ENCODE data around the gene TSPOAP1. TPM values are rescaled to one million over a fixed set of nuclear protein-coding genes. Genes with fewer than 3 reads are reported as not detected.
A peak's percentile ranks its signal among the peaks of the same experiment; 100 is the strongest.

Gene TSPOAP1, protein sequence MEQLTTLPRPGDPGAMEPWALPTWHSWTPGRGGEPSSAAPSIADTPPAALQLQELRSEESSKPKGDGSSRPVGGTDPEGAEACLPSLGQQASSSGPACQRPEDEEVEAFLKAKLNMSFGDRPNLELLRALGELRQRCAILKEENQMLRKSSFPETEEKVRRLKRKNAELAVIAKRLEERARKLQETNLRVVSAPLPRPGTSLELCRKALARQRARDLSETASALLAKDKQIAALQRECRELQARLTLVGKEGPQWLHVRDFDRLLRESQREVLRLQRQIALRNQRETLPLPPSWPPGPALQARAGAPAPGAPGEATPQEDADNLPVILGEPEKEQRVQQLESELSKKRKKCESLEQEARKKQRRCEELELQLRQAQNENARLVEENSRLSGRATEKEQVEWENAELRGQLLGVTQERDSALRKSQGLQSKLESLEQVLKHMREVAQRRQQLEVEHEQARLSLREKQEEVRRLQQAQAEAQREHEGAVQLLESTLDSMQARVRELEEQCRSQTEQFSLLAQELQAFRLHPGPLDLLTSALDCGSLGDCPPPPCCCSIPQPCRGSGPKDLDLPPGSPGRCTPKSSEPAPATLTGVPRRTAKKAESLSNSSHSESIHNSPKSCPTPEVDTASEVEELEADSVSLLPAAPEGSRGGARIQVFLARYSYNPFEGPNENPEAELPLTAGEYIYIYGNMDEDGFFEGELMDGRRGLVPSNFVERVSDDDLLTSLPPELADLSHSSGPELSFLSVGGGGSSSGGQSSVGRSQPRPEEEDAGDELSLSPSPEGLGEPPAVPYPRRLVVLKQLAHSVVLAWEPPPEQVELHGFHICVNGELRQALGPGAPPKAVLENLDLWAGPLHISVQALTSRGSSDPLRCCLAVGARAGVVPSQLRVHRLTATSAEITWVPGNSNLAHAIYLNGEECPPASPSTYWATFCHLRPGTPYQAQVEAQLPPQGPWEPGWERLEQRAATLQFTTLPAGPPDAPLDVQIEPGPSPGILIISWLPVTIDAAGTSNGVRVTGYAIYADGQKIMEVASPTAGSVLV (N-terminal part only)
- 39.7 TPM for total RNA-seq (ENCODE audit: unreplicated experiment)
- long read RNA-seq, partial matches to known transcripts: 0 of 2 reads
- long read RNA-seq, other reads (novel, unspliced or antisense): 1 of 2 reads

DNA sequence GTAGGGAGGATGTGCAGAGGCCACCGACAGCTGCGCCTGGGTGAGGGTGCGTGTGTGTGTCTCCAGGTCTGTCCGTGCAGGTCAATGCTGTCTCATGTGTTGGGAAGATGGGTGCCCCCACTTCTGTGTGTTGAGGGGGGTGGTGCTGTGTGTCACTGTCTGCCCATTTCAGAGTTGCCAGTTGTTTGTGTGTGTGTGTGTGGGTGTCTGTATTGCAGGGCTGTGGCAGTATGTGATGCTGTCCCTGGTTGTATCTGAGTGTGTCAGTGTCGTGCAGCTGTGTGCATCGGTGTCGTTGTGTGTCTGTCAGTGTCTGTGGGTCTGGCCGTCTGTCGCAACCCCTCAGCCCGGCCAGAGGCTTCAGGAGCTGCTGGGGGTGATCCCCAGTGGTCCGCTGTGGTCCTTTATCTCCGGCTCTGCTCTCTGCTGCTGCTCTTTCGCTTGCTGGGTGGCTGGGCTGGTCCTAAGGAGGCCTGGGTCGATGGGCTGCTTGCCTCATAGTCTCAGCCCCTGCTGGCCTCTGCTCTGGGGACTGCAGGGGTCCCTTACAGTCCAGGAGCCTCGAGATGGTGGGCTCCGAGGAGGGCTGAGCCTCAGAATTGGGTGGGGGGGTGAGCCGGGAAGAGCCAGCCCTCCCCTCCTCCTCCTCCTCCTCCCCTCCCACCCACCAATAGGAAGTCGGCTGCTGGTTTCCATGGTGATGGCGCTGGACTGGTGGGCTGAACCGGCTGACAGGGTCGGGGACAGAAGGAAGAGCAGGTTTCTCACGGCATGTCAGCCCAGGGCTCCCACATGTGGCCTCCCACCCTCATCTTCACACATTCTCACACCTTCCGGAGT lies at the start of gene TSPOAP1:
Gene TSPOAP1 (minus strand): TSS at position 601 of the 840 bp plus-strand sequence. CDS start 875 bp downstream, outside the sequence.
- peaks cover 21% of the 10 kb centered on the region for H3K27me3 Mint-ChIP-seq (ENCODE audit: unreplicated experiment)
- peak; percentile 85 for DNase-seq
- H3K36me3 Mint-ChIP-seq (ENCODE audit: unreplicated experiment): no peaks in the 10 kb centered on the region
- peak within 1 kb of the TSS; percentile 88 for H3K4me3 Mint-ChIP-seq (ENCODE audit: unreplicated experiment)
- H3K4me1 Mint-ChIP-seq (ENCODE audit: low read depth, unreplicated experiment): peaks cover 43% of the 10 kb centered on the region
- H3K9me3 Mint-ChIP-seq (ENCODE audit: unreplicated experiment): peaks cover 11% of the 10 kb centered on the region
- TF ChIP-seq, protein P1, sequence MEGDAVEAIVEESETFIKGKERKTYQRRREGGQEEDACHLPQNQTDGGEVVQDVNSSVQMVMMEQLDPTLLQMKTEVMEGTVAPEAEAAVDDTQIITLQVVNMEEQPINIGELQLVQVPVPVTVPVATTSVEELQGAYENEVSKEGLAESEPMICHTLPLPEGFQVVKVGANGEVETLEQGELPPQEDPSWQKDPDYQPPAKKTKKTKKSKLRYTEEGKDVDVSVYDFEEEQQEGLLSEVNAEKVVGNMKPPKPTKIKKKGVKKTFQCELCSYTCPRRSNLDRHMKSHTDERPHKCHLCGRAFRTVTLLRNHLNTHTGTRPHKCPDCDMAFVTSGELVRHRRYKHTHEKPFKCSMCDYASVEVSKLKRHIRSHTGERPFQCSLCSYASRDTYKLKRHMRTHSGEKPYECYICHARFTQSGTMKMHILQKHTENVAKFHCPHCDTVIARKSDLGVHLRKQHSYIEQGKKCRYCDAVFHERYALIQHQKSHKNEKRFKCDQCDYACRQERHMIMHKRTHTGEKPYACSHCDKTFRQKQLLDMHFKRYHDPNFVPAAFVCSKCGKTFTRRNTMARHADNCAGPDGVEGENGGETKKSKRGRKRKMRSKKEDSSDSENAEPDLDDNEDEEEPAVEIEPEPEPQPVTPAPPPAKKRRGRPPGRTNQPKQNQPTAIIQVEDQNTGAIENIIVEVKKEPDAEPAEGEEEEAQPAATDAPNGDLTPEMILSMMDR (IDR thresholded peaks at IDR 0.05; ENCODE audit: partially characterized antibody, unreplicated experiment): no peak
- peak within 1 kb of the TSS; percentile 98 for H3K27ac Mint-ChIP-seq (ENCODE audit: unreplicated experiment)

DNA sequence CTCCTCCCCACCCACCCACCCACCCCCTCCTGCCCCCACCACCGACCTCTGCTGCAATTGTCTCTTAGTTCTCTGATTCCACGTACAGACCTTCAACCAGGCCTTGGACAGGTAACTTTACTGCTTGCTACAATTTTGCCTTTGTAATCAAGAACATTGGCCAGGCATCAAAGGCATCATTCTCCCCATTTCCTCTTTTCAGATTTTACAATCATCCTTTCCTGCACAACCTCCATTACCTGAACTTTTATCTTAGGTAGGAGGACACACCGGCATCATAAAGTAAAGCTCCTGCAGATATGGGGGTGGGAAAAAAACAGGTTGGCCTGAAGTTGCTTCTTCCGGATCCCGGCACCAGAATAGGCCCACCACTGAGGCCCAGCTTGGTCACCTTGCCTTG lies 49.1 kb upstream of the TSPOAP1 start:
- Mint-ChIP-seq H3K27me3 (ENCODE audit: unreplicated experiment) (no peaks in the 10 kb centered on the region), H3K4me1 (ENCODE audit: low read depth, unreplicated experiment) (peaks cover 5% of the 10 kb centered on the region), H3K36me3 (ENCODE audit: unreplicated experiment) (no peaks in the 10 kb centered on the region), H3K4me3 (ENCODE audit: unreplicated experiment) (no peak overlapping the region), H3K27ac (ENCODE audit: unreplicated experiment) (no peak overlapping the region), H3K9me3 (ENCODE audit: unreplicated experiment) (no peaks in the 10 kb centered on the region)
- no peak for DNase-seq
- TF ChIP-seq, protein P1 (IDR thresholded peaks at IDR 0.05; ENCODE audit: partially characterized antibody, unreplicated experiment): no peak

DNA sequence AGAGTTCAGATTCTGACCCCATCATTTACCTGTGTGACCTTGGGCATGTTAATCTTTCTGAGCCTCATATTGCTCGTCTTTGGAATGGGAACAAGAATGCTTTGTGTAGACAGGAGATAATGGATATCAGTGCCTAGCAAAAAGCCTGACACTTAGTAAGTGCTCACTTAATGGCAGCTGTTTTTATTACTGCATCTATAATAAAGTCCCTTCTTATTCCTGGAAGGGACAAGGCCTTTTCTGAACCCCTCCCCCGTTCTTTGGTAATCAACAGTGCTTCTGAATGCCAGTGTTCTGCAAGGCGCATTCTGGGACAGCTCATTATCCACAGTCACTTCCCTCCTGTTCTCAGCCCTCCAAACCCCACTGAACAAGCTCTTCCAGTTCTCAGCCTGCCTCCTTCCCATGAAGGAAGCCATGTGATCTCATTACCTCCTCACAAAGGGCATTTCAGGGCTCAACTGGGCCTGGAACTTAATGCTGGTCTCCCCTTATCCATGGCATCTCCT lies 48.6 kb upstream of the TSPOAP1 start:
- Mint-ChIP-seq H3K36me3 (ENCODE audit: unreplicated experiment) (no peaks in the 10 kb centered on the region), H3K27ac (ENCODE audit: unreplicated experiment) (no peak overlapping the region), H3K9me3 (ENCODE audit: unreplicated experiment) (no peaks in the 10 kb centered on the region), H3K4me3 (ENCODE audit: unreplicated experiment) (no peak overlapping the region), H3K4me1 (ENCODE audit: low read depth, unreplicated experiment) (peaks cover 5% of the 10 kb centered on the region), H3K27me3 (ENCODE audit: unreplicated experiment) (no peaks in the 10 kb centered on the region)
- no peak for DNase-seq
- TF ChIP-seq, protein P1 (IDR thresholded peaks at IDR 0.05; ENCODE audit: partially characterized antibody, unreplicated experiment): no peak

DNA sequence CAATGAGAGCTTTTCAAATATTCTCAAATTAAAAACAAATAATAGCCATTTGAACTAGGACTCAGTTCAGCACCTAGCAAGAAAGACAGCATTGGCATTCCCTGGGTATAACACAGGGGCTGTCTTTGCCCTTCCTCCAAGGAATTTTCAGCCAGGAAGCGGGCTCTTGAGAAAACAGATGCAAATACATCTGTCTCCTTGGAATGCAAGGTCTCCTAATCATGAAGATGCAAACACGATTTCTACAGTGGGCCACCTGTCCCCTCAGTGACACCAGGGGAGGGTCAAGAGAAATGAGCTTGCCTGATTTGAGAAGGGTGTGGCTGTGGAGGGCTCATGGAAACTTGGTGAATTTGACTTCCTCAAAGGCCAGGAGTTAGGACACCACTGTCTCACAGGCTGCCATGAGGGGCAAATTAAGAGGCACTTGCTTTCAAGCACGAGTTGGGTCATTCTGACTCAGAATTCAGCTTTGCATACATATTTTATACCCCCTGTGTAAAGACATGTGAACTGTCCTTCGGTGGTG lies 47.9 kb upstream of the TSPOAP1 start:
- H3K4me3 Mint-ChIP-seq (ENCODE audit: unreplicated experiment): no peak overlapping the region
- no peak overlapping the region for H3K27ac Mint-ChIP-seq (ENCODE audit: unreplicated experiment)
- H3K9me3 Mint-ChIP-seq (ENCODE audit: unreplicated experiment): no peaks in the 10 kb centered on the region
- peaks cover 10% of the 10 kb centered on the region for H3K4me1 Mint-ChIP-seq (ENCODE audit: low read depth, unreplicated experiment)
- no peak for DNase-seq
- no peaks in the 10 kb centered on the region for H3K36me3 Mint-ChIP-seq (ENCODE audit: unreplicated experiment)
- no peaks in the 10 kb centered on the region for H3K27me3 Mint-ChIP-seq (ENCODE audit: unreplicated experiment)
- TF ChIP-seq, protein P1 (IDR thresholded peaks at IDR 0.05; ENCODE audit: partially characterized antibody, unreplicated experiment): no peak

Measured in glutamatergic neuron (in vitro differentiated cells).